ENCODE results near the gene CNKSR1.
A peak's percentile ranks its signal among the peaks of the same experiment; 100 is the strongest.

Gene CNKSR1

DNA sequence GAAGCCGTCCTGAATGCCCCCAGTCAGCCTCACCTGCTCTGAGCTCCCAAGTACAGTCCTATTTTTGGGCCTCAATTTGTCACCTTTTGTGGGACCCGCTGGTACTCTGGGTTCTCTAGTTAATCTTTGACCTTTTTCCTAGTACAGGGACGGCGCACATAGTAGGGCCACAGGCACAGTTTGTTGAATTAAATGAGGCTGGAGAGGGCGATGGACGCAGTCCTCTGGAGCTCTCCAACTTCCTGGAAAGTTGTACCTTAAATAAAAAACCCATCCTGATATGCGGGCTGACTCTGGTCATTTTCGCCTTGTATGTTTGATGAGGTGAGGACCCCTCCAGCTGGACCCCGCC, 13.6 kb upstream of the CNKSR1 start (continued):
- TF ChIP-seq, protein P1, sequence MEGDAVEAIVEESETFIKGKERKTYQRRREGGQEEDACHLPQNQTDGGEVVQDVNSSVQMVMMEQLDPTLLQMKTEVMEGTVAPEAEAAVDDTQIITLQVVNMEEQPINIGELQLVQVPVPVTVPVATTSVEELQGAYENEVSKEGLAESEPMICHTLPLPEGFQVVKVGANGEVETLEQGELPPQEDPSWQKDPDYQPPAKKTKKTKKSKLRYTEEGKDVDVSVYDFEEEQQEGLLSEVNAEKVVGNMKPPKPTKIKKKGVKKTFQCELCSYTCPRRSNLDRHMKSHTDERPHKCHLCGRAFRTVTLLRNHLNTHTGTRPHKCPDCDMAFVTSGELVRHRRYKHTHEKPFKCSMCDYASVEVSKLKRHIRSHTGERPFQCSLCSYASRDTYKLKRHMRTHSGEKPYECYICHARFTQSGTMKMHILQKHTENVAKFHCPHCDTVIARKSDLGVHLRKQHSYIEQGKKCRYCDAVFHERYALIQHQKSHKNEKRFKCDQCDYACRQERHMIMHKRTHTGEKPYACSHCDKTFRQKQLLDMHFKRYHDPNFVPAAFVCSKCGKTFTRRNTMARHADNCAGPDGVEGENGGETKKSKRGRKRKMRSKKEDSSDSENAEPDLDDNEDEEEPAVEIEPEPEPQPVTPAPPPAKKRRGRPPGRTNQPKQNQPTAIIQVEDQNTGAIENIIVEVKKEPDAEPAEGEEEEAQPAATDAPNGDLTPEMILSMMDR (tag by site-specific recombination; IDR thresholded peaks at IDR 0.05) = no peak
- TF ChIP-seq RBAK (tag by site-specific recombination; IDR thresholded peaks at IDR 0.05) (no peak), GLI4 (tag by site-specific recombination; IDR thresholded peaks at IDR 0.05) (no peak), ZNF175 (tag by site-specific recombination; IDR thresholded peaks at IDR 0.05) (no peak), ZNF623 (tag by site-specific recombination; IDR thresholded peaks at IDR 0.05) (no peak), ZBTB7A (tag by site-specific recombination; IDR thresholded peaks at IDR 0.05; ENCODE audit: low read depth) (no peak)
- TF ChIP-seq, protein P2, sequence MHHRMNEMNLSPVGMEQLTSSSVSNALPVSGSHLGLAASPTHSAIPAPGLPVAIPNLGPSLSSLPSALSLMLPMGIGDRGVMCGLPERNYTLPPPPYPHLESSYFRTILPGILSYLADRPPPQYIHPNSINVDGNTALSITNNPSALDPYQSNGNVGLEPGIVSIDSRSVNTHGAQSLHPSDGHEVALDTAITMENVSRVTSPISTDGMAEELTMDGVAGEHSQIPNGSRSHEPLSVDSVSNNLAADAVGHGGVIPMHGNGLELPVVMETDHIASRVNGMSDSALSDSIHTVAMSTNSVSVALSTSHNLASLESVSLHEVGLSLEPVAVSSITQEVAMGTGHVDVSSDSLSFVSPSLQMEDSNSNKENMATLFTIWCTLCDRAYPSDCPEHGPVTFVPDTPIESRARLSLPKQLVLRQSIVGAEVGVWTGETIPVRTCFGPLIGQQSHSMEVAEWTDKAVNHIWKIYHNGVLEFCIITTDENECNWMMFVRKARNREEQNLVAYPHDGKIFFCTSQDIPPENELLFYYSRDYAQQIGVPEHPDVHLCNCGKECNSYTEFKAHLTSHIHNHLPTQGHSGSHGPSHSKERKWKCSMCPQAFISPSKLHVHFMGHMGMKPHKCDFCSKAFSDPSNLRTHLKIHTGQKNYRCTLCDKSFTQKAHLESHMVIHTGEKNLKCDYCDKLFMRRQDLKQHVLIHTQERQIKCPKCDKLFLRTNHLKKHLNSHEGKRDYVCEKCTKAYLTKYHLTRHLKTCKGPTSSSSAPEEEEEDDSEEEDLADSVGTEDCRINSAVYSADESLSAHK (tag by site-specific recombination; IDR thresholded peaks at IDR 0.05) = no peak
- TF ChIP-seq, protein P3, sequence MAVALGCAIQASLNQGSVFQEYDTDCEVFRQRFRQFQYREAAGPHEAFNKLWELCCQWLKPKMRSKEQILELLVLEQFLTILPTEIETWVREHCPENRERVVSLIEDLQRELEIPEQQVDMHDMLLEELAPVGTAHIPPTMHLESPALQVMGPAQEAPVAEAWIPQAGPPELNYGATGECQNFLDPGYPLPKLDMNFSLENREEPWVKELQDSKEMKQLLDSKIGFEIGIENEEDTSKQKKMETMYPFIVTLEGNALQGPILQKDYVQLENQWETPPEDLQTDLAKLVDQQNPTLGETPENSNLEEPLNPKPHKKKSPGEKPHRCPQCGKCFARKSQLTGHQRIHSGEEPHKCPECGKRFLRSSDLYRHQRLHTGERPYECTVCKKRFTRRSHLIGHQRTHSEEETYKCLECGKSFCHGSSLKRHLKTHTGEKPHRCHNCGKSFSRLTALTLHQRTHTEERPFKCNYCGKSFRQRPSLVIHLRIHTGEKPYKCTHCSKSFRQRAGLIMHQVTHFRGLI (tag by site-specific recombination; IDR thresholded peaks at IDR 0.05) = no peak

DNA sequence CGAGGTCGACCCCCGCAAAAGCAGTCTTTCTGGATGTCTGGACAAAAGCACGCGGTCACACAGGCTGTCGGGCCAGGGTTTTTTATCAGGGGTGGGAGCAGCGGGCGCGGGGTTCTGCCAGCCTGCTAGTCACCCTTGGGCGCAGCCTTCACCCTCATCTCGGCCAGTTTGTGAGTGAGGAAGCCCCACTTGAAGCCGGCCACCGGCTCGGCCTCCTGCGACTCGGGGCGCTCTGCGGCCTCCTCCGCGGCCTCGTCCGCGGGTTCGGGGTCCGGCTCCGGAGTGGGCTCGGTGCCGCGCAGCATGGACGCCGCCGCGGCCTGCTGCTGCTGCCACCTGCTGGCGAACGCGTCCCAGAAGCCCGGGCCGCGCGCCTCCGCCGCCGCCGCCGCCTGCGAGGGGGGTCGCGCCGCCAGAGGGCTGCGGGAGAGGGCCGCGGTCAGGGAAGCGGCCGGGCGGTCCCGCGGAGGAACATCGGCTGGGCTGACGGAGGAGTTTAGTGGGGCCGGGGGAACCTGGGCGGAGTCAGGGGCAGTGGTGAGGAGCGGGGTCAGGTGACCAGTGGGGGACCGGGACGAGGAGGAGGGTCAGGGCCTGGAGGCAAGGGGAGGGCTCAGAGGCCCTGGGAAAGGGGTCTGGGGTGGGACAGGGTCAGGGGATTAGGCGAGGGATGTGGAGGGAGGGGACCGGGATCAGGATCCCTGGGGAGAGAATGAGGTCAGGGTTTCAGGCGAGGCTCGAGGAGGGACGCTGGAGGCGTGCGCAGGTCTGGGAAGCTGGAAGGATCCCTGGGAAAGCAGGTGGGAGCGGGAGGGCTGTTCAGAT, 13.0 kb upstream of the CNKSR1 start:
- H3K27ac ChIP-seq (ENCODE audit: extremely low read depth, low read depth, low read length) = no peak overlapping the region; the same call in 1 of the 2 replicates
- ChIA-PET POLR2A (interaction anchor here (0.5 kb wide), 1 partner anchor 242 kb away, joined by 6 read pairs; no protein-coding TSS in a partner anchor), CTCF (interaction anchor here (0.9 to 2.5 kb wide), 5 partner anchors 14 to 269 kb away, joined by 3 to 16 read pairs (median 3); no protein-coding TSS in a partner anchor)
- TF ChIP-seq ZFP37 (tag by site-specific recombination; IDR thresholded peaks at IDR 0.05) (no peak), ZNF335 (tag by site-specific recombination; conservative IDR thresholded peaks at IDR 0.05) (peak; percentile 50), REPIN1 (tag by site-specific recombination; IDR thresholded peaks at IDR 0.05; ENCODE audit: low read depth) (no peak), ZNF2 (tag by site-specific recombination; IDR thresholded peaks at IDR 0.05) (no peak), WT1 (tag by site-specific recombination; IDR thresholded peaks at IDR 0.05) (no peak), ZNF302 (tag by site-specific recombination; IDR thresholded peaks at IDR 0.05; ENCODE audit: low read depth) (no peak), ZBTB7A (tag by site-specific recombination; IDR thresholded peaks at IDR 0.05; ENCODE audit: low read depth) (0 out of 2 replicates have a peak, but pooled peaks have one; percentile 47), ZNF664 (tag by site-specific recombination; IDR thresholded peaks at IDR 0.05) (no peak), ZBTB48 (tag by site-specific recombination; IDR thresholded peaks at IDR 0.05) (peak; percentile 89), ZNF155 (tag by site-specific recombination; IDR thresholded peaks at IDR 0.05) (no peak), TRIM28 (IDR thresholded peaks at IDR 0.05; ENCODE audit: borderline replicate concordance, low read length) (no peak)
- TF ChIP-seq, protein P4, sequence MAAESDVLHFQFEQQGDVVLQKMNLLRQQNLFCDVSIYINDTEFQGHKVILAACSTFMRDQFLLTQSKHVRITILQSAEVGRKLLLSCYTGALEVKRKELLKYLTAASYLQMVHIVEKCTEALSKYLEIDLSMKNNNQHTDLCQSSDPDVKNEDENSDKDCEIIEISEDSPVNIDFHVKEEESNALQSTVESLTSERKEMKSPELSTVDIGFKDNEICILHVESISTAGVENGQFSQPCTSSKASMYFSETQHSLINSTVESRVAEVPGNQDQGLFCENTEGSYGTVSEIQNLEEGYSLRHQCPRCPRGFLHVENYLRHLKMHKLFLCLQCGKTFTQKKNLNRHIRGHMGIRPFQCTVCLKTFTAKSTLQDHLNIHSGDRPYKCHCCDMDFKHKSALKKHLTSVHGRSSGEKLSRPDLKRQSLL (tag by site-specific recombination; IDR thresholded peaks at IDR 0.05) = peak; percentile 87
- TF ChIP-seq, protein P5, sequence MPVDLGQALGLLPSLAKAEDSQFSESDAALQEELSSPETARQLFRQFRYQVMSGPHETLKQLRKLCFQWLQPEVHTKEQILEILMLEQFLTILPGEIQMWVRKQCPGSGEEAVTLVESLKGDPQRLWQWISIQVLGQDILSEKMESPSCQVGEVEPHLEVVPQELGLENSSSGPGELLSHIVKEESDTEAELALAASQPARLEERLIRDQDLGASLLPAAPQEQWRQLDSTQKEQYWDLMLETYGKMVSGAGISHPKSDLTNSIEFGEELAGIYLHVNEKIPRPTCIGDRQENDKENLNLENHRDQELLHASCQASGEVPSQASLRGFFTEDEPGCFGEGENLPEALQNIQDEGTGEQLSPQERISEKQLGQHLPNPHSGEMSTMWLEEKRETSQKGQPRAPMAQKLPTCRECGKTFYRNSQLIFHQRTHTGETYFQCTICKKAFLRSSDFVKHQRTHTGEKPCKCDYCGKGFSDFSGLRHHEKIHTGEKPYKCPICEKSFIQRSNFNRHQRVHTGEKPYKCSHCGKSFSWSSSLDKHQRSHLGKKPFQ (tag by site-specific recombination; IDR thresholded peaks at IDR 0.05) = peak; percentile 43; the same call in 1 of the 2 replicates
- TF ChIP-seq, protein P6, sequence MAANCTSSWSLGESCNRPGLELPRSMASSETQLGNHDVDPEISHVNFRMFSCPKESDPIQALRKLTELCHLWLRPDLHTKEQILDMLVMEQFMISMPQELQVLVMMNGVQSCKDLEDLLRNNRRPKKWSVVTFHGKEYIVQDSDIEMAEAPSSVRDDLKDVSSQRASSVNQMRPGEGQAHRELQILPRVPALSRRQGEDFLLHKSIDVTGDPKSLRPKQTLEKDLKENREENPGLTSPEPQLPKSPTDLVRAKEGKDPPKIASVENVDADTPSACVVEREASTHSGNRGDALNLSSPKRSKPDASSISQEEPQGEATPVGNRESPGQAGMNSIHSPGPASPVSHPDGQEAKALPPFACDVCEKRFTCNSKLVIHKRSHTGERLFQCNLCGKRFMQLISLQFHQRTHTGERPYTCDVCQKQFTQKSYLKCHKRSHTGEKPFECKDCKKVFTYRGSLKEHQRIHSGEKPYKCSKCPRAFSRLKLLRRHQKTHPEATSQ (tag by site-specific recombination; IDR thresholded peaks at IDR 0.05) = no peak
- TF ChIP-seq, protein P7, sequence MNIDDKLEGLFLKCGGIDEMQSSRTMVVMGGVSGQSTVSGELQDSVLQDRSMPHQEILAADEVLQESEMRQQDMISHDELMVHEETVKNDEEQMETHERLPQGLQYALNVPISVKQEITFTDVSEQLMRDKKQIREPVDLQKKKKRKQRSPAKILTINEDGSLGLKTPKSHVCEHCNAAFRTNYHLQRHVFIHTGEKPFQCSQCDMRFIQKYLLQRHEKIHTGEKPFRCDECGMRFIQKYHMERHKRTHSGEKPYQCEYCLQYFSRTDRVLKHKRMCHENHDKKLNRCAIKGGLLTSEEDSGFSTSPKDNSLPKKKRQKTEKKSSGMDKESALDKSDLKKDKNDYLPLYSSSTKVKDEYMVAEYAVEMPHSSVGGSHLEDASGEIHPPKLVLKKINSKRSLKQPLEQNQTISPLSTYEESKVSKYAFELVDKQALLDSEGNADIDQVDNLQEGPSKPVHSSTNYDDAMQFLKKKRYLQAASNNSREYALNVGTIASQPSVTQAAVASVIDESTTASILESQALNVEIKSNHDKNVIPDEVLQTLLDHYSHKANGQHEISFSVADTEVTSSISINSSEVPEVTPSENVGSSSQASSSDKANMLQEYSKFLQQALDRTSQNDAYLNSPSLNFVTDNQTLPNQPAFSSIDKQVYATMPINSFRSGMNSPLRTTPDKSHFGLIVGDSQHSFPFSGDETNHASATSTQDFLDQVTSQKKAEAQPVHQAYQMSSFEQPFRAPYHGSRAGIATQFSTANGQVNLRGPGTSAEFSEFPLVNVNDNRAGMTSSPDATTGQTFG (tag by site-specific recombination; IDR thresholded peaks at IDR 0.05; ENCODE audit: borderline replicate concordance) = no peak

More for the DNA sequence above, 13.0 kb upstream of the CNKSR1 start:
- H3K36me3 ChIP-seq (ENCODE audit: control insufficient read depth in 2 of 2, insufficient read depth in 1 of 2, low read length in 2 of 2) = no peaks in the 10 kb centered on the region
- peak overlapping the region; percentile 24; the same call in 1 of the 2 replicates for H3K4me3 ChIP-seq (ENCODE audit: low read depth, low read length)
- peaks cover 7% of the 10 kb centered on the region; the same call in 1 of the 2 replicates for H3K4me1 ChIP-seq (ENCODE audit: control insufficient read depth, insufficient read depth, low read length)
- H3K9me3 ChIP-seq (ENCODE audit: control insufficient read depth, insufficient read depth, low read depth, low read length) = no peaks in the 10 kb centered on the region

Measured in HEK293 (cell line).